PC-3 (cell line): ENCODE measurements around the gene C19orf81.

Source experiments
- EZH2 ChIP-seq: fragments of 300-600 bp; sonication (generic); IDR thresholded peaks from one replicate; pipeline ENCODE4 v1.6.1; 2017; ENCODE audit warnings: antibody characterized with exemption, mild to moderate bottlenecking, low read length; ENCODE audit not compliant: unreplicated experiment
- EZH2phosphoT487 ChIP-seq: fragments of 300-600 bp; sonication (generic); IDR thresholded peaks from 2 replicates; pipeline ENCODE4 v1.6.1; 2018; ENCODE audit warnings: mild to moderate bottlenecking, antibody characterized with exemption, low read length, borderline replicate concordance
- TF ChIP-seq, protein P1 (sequence below): fragments of 300-600 bp; sonication (generic); conservative IDR thresholded peaks from 2 replicates; pipeline ENCODE4 v1.5.1; 2017; ENCODE audit warnings: antibody characterized with exemption, low read depth, mild to moderate bottlenecking, low read length

GRCh38 chr19:50696094-50696483 is 46.8 kb downstream of the C19orf81 start:
- TF ChIP-seq, protein P1, sequence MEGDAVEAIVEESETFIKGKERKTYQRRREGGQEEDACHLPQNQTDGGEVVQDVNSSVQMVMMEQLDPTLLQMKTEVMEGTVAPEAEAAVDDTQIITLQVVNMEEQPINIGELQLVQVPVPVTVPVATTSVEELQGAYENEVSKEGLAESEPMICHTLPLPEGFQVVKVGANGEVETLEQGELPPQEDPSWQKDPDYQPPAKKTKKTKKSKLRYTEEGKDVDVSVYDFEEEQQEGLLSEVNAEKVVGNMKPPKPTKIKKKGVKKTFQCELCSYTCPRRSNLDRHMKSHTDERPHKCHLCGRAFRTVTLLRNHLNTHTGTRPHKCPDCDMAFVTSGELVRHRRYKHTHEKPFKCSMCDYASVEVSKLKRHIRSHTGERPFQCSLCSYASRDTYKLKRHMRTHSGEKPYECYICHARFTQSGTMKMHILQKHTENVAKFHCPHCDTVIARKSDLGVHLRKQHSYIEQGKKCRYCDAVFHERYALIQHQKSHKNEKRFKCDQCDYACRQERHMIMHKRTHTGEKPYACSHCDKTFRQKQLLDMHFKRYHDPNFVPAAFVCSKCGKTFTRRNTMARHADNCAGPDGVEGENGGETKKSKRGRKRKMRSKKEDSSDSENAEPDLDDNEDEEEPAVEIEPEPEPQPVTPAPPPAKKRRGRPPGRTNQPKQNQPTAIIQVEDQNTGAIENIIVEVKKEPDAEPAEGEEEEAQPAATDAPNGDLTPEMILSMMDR, result no peak
- TF ChIP-seq EZH2 (no peak), EZH2phosphoT487 (no peak)
